Tibial artery (tissue), 4 donors: ENCODE data around the gene RAET1L.
"Not testable (repeated sequence)": the region's sequence is repeated elsewhere in the genome, so short reads cannot be mapped to it uniquely, and the experiment has no call there.

Experiments
- DNase-seq, 2 donors: peaks; one replicate each; pipeline ENCODE4 v3.0.0-alpha.2; 2019
- H3K27ac ChIP-seq, 2 donors: fragments of 200-600 bp; sonication (generic) in 1 of 2; 1 replicate in 1 of 2; 2 replicates in 1 of 2; pipeline ENCODE4 v1.5.1; 2018 to 2019; ENCODE audit warnings: mild to moderate bottlenecking in 1 of 2
- H3K27me3 ChIP-seq, 2 donors: fragments of 200-600 bp; sonication (generic) in 1 of 2; one replicate each; pipeline versions ENCODE4 v1.5.1 to v1.6.0; 2016 to 2019
- H3K36me3 ChIP-seq, 3 donors: fragments of 200-600 bp; sonication (generic) in 2 of 3; one replicate each; pipeline ENCODE4 v1.5.1; 2016 to 2019; ENCODE audit warnings: mild to moderate bottlenecking in 2 of 3
- H3K4me1 ChIP-seq, 4 donors: fragments of 200-600 bp; sonication (generic) in 2 of 4; 1 replicate in 3 of 4; 2 replicates in 1 of 4; pipeline ENCODE4 v1.5.1; 2016 to 2019
- H3K4me3 ChIP-seq, 2 donors: fragments of 200-600 bp; sonication (generic) in 1 of 2; 1 replicate in 1 of 2; 2 replicates in 1 of 2; pipeline ENCODE4 v1.5.1; 2018 to 2019; ENCODE audit warnings: mild to moderate bottlenecking in 2 of 2
- H3K9me3 ChIP-seq, 3 donors: fragments of 200-600 bp; sonication (generic) in 1 of 3; one replicate each; pipeline ENCODE4 v1.5.1; 2016 to 2019
- CTCF ChIP-seq, 2 experiments: fragments of 200-600 bp in 1 of 2; fragments of 450-650 bp in 1 of 2; IDR thresholded peaks; one replicate each; pipeline ENCODE4 v1.5.1; 2017 to 2019; ENCODE audit warnings: antibody characterized with exemption in 2 of 2, mild to moderate bottlenecking in 1 of 2, moderate library complexity in 1 of 2
- intact Hi-C: fragments of 100-400 bp; cut with DNase I; formaldehyde crosslinking; loops from one replicate; pipeline ENCODE4 v1.15.0; 2023; ENCODE audit warnings: low total_unique reads

Gene RAET1L

GRCh38 chr6:150018846-150019580 is 6.3 kb downstream of the RAET1L start:
- no peak for TF ChIP-seq CTCF (IDR thresholded peaks at IDR 0.05)
- H3K4me3 ChIP-seq = no peak overlapping the region
- H3K27ac ChIP-seq = no peak overlapping the region
- peaks cover 0 to 49% of the 10 kb centered on the region in 2 donors for H3K27me3 ChIP-seq
- intact Hi-C loops = loop anchor here (5.0 kb wide), 1 partner anchor 182 kb away; no protein-coding TSS in a partner anchor
- no peaks in the 10 kb centered on the region for H3K9me3 ChIP-seq
- no peaks in the 10 kb centered on the region for H3K36me3 ChIP-seq
- DNase-seq = no peak
- peaks cover 0 to 12% (median 1%) of the 10 kb centered on the region in 4 donors for H3K4me1 ChIP-seq

GRCh38 chr6:150017186-150017521 is 8.2 kb downstream of the RAET1L start:
- Histone ChIP-seq H3K4me1 (peaks cover 0 to 12% (median 1%) of the 10 kb centered on the region in 4 donors), H3K27me3 (peaks cover 0 to 59% of the 10 kb centered on the region in 2 donors)
- H3K9me3 ChIP-seq, H3K36me3 ChIP-seq, DNase-seq, H3K4me3 ChIP-seq, H3K27ac ChIP-seq: not testable (repeated sequence)
- intact Hi-C loops = loop anchor here (1.0 to 5.0 kb wide), 2 partner anchors 82 to 180 kb away; no protein-coding TSS in a partner anchor

GRCh38 chr6:150016324-150017185 is 8.8 kb downstream of the RAET1L start:
- Histone ChIP-seq H3K36me3 (no peaks in the 10 kb centered on the region), H3K27ac (no peak overlapping the region), H3K9me3 (no peaks in the 10 kb centered on the region), H3K4me1 (peaks cover 0 to 12% (median 1%) of the 10 kb centered on the region in 4 donors), H3K4me3 (no peak overlapping the region), H3K27me3 (peaks cover 0 to 63% of the 10 kb centered on the region in 2 donors)
- DNase-seq = peak; percentile 37 to 63
- peak; percentile 57 to 74 for TF ChIP-seq CTCF (IDR thresholded peaks at IDR 0.05)
- intact Hi-C loops = loop anchor here (1.0 to 5.0 kb wide), 2 partner anchors 81 to 179 kb away; no protein-coding TSS in a partner anchor

- not testable (repeated sequence) for H3K9me3 ChIP-seq, H3K36me3 ChIP-seq, H3K4me3 ChIP-seq, H3K27ac ChIP-seq, DNase-seq
- intact Hi-C loops = loop anchor here (5.0 kb wide), 1 partner anchor 178 kb away; no protein-coding TSS in a partner anchor
- Histone ChIP-seq H3K4me1 (peaks cover 0 to 12% (median 1%) of the 10 kb centered on the region in 4 donors), H3K27me3 (peaks cover 0 to 63% of the 10 kb centered on the region in 2 donors)
Measured at GRCh38 chr6:150015281-150016001, 9.9 kb downstream of the RAET1L start.

GRCh38 chr6:150014623-150015280 is 10.6 kb downstream of the RAET1L start:
- H3K27ac ChIP-seq, H3K9me3 ChIP-seq, H3K36me3 ChIP-seq, H3K4me3 ChIP-seq, DNase-seq: not testable (repeated sequence)
- Histone ChIP-seq H3K27me3 (peaks cover 0 to 68% of the 10 kb centered on the region in 2 donors), H3K4me1 (peaks cover 0 to 12% (median 1%) of the 10 kb centered on the region in 4 donors)
- intact Hi-C loops = loop anchor here (5.0 kb wide), 1 partner anchor 177 kb away; no protein-coding TSS in a partner anchor

GRCh38 chr6:150013785-150014622 is 11.3 kb downstream of the RAET1L start:
- peaks cover 0 to 12% (median 1%) of the 10 kb centered on the region in 4 donors for H3K4me1 ChIP-seq
- H3K4me3 ChIP-seq, intact Hi-C loops, H3K36me3 ChIP-seq, H3K27ac ChIP-seq, H3K9me3 ChIP-seq, DNase-seq: not testable (repeated sequence)
- peaks cover 0 to 70% of the 10 kb centered on the region in 2 donors for H3K27me3 ChIP-seq

GRCh38 chr6:150012846-150013784 is 12.2 kb downstream of the RAET1L start:
- H3K27ac ChIP-seq, H3K9me3 ChIP-seq, intact Hi-C loops, DNase-seq, H3K4me3 ChIP-seq, H3K36me3 ChIP-seq: not testable (repeated sequence)
- H3K4me1 ChIP-seq = peaks cover 0 to 12% (median 1%) of the 10 kb centered on the region in 4 donors
- peaks cover 0 to 70% of the 10 kb centered on the region in 2 donors for H3K27me3 ChIP-seq
